HG03442 (cell line): Measurements from ENCODE around the gene ORMDL2.
"Not testable (repeated sequence)": the region's sequence is repeated elsewhere in the genome, so short reads cannot be mapped to it uniquely, and the experiment has no call there.

Experiments
- ATAC-seq: cut with Tn5 transposase; IDR thresholded peaks from one replicate; pipeline ENCODE4 v1.9.1; 2021; ENCODE audit warnings: mild to moderate bottlenecking, moderate library complexity; ENCODE audit not compliant: unreplicated experiment

Gene ORMDL2

DNA sequence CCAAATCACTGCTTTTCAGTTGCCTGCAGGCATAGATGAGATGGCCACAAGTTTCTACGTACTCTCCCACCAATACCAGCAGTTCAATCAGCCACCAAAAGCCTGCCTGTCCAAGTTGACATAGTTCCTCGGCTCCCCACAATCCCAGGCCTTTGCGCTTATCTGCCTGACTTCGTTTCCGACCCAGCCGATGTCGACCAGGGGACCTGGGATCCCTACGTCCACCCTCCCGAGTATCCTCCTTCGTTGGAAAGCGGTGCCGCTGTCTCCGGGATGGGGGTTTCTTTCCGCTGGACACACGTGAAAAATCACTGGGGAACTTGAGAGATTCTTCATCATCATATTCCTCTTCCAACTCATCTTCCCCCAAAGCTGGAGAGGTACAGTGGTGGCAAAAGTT lies 10.0 kb downstream of the ORMDL2 start:
- ATAC-seq: no peak

DNA sequence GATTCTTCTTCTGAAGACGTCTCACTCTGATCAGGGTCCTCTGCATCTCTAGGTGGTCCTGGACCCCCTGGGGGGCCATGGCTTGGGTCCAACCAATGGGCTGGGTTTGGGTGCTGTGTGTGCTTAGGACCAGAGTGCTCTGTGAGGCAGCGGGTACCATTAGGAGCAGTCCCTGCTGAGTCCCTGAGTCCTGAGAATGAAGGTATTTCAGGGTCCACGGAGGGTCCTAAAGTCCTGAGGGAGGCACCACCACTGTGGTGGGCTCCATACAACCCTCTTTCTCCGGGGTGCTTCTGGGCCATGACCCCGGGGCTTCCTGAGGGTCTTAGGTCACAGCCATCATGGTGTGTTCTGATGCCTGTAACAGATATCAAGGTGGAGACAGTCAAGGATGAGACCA lies 10.5 kb downstream of the ORMDL2 start:
- no peak for ATAC-seq

DNA sequence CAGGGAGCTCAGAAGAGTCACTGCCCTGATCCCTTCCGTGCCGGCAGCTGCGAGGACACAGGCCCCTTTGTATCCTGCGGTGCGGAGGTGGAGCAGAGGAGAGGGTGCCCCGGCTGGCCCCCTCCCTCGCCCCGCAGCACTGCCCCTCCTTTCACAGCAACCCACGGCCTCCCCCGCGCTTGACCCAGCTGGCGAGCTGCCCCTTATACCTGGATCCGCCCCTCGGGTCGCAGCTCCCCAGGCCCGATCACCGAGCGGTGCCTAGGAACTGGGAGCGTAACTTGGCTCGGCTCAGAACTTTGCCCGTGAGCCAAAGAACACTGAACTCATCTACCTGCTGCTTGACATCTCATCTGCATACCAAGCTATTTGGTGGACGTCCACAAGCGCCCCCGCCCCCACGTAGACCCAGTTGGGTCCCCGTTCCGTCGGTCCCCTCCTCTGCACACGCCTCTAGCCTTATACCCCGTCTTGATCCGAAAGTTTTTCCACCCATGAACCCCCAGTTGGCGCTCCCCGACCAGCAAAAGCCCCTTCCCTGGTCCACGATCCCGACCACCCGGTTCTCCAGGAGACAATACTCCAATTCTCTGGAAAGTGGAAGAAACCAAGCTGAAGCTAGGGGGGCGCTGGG lies 12.2 kb downstream of the ORMDL2 start:
- peak; percentile 10 for ATAC-seq

DNA sequence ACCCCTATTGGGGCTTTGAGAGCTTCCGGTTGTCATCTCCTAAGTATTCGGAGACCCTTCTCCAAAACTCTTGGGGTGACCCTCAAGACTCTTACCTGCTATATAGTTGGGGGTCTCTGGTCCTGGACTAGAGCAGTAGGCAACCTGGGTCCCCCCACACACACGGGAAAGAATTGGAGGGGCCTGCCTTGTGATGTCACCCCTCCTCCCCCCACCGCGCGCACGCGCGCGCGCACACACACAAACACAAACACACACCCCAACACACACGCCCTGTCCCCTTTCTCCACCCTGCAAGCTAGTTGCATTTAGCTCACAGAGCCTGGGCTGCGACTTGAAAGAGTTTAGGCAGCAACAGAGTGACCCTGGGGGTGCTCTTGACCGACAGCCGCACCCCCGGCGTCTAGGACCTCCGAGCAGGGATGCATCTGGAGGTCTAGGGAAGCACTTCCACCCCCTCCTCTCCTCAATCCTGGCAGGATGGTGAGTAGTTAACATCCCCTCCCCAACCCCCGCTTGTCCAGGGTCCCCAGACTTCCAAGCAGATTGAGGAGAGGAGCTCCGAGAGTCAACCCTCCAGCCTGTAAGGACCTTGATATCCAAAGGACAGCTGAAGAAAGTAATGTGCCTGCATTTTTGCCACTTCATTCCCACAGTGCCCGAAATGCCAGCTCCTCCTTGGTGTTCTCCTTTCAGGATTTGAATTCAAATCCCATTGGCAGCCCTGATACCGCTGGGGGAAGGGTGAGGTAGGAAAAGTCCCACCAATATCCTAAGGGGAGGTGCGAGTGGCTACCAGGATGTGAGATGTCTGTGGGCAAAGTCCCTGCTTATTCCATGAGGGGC lies 13.0 kb downstream of the ORMDL2 start:
- ATAC-seq: no peak

DNA sequence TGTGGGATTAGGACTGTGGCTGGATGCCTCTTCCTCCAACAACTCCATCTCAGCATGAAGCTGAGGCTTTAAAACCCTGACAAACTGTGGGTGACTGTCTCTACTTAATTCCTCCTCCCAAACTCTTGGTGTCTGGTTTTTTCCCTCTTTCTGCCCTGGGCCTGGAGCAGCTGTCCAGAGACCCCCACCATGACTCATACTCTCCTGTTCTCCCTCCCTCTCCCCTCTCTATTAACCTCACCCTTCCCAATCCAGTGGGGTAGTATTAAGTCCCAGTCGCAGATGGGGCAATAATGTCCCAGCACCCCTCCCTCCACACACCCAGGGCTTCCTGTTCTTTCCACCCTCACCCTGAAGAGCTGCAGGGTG lies 13.6 kb downstream of the ORMDL2 start:
- no peak for ATAC-seq

DNA sequence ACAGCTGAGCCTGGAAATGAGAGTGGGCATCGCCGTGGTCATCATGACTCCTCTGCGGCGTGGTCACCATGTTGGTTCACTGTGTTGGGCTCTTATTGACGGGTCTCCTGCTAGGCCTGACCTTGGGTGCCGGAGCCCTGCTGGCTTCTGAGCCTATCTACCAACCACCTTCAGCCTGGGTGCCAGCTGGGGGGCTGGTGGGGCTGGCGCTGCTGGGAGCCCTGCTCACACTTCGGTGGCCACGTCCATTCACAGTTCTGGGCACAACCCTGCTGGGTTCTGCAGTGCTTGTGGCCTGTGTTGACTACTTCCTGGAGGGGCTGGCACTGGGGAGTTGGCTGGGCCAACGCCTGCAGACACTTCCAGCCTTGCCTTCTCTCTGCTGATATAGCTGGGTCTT lies 15.2 kb downstream of the ORMDL2 start:
- no peak for ATAC-seq

DNA sequence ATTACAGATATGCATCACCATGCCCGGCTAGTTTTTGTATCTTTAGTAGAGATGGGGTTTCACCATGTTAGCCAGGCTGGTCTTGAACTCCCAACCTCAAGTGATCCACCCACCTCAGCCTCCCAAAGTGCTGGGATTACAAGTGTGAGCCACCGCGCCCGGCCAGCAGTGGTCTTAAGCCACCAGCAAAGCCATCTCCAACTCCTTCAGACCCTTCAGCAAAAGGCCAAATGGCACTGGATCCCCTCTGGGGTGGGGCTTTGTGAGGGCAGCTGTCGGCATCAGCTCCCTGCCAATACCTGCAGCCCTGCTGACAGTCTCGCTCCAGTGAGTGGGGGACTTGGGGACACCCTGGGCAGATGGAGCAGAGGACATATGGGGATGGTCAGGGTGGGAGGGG lies 16.6 kb downstream of the ORMDL2 start:
- not testable (repeated sequence) for ATAC-seq

DNA sequence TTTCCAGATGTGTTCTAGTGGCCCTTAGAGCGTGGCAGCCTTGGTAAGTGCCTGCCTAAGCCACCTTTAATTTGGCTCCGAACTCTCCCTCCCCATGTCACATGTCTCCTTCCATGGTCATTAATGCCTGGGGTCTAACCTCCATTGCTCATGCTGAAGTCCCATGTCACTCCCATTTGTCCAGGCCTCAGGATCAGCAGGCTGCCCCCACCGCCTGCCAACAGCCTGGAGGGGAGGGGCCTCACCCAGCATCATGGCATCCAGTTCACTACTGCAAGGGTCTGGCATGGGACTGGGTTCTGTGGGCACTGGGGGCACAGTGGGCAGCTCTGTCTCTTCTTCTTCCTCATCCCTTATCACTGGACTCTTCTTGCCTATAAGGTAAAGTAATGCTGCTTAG lies 20.5 kb downstream of the ORMDL2 start:
- no peak for ATAC-seq

- ATAC-seq: no peak
Observed at GRCh38 chr12:55839345-55840140, 21.7 kb downstream of the ORMDL2 start.

- no peak for ATAC-seq
Observed at GRCh38 chr12:55840581-55841351, 22.9 kb downstream of the ORMDL2 start.

DNA sequence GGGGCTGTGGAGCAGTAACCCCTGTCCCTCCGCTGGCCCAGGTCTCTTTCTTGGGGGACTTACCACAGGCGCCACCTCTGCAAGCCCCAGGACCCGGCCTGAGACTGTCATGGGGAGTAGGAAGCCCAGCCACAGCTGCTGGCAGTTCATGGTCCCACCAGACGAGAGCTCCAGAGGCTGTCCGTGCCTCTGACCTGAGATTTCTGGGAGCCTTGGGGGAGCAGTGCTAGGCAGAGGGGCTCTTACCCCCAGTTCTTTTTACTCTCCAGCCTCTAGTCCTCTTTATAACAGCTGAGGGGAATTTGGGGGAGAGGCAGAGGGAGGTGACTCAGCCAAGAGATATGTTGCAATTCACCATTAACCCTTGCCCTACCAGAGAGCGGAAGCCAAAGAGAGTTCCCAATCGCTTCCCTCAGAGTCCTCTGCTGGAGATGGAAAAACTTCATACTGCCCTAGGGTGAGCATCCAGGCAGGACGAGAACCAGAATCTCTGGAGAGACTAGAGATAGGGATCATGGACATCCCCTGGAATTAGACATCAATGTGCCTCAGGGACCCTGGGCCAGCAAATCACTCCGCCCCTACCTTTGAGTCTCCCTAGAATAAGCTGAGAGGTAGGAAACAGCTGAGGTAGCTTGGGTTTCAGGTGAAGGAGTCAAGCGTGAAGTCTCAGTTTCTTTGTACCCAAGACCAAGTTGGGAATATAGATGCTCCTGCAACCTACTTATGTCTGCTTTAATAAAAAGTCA lies 25.0 kb downstream of the ORMDL2 start, which contains the start of gene MMP19:
MMP19 (minus strand) TSS at position 256 of the 749 bp plus-strand sequence; CDS start at position 150, 106 bp downstream.
- ATAC-seq: no peak

DNA sequence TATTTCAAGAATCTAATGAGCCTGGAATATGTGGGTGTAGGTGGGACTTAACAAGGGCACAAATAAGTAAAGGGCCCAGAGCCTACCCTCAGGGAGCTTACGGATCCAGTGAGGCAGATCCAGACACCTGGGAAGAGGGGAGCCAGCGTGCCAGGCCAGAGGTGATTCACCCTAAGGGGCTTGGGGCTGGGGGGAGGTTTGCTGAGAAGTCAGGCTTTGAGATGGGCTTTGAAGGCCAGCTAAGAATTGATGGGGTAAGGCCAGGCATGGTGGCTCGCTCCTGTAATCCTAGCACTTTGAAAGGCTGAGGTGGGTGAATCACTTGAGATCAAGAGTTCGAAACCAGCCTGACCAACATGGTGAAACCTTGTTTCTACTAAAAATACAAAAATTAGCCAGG lies 25.6 kb downstream of the ORMDL2 start:
- ATAC-seq: no peak

- ATAC-seq: no peak
Observed at GRCh38 chr12:55844961-55845360, 27.1 kb downstream of the ORMDL2 start.

- no peak for ATAC-seq
Observed at GRCh38 chr12:55845361-55845760, 27.5 kb downstream of the ORMDL2 start.

DNA sequence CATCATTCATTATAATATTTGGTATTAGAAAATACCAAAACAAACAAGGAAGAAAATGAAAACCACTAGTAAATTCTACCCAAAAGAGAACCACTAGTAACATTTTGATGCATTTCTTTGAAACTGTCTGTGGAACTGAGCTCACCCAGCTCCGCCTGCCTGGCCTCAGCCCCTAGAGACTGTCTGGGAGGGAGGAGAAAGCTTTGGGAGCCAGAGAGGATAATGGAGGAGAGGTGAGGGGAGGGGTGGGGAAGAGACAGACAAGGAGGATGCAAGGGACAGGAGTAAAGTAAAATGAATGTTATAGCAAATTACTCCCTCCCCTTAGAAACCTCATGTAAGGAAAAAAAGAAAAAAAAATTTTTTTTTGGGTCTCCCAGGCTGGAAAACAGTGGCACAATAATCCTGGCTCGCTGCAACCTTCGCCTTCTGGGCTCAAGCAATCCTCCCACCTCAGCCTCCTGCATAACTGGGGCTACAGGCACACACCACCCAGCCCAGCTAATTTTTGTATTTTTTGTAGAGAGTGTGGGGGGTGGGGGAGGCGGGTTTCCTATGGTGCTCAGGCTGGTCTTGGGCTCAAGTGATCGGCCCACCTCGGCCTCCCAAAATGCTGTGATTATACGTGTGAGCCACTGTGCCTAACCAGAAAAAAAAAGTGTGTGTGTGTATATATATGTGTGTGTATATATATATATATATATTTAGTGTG lies 28.1 kb downstream of the ORMDL2 start:
- ATAC-seq: no peak

GRCh38 chr12:55847033-55847432 lies 29.2 kb downstream of the ORMDL2 start:
- peak; percentile 57 for ATAC-seq

DNA sequence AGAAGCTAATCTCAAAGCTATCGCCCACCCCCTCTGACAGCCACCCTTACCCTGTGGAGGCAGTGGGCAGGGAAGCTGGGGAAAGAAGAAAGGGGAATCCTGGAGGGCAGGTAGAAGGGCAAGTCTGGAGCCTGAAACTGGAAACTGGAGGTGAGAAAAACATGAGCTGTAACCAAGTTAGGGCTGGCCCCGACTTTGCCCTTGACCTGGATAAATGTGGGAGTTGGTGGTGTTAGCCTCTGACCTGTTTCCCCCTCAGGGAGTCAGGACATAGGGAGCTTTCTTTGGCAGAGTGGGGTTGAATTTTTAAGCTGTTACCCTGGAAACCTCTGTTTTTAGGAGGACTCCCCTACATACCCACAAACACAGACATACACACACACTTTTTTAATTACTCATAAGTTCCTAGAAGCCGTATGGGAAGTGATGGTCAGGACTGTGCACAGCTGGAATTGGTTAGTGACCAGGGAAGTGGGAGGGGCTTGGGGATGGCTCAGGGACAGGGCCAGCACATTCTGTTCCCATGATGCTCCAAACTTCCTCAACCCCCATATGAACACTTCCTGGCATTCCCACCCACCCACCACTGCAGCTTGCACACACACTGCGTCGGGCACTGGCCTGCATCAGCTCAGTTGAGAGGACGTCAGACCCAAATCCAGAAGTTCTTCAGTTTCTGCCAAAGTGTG lies 29.9 kb downstream of the ORMDL2 start:
- no peak for ATAC-seq

- ATAC-seq: no peak
Observed at GRCh38 chr12:55849616-55850343, 31.9 kb downstream of the ORMDL2 start.
